Fibroblast of villous mesenchyme (primary cell): ENCODE results near the gene CHRNA4. TPM values are rescaled to one million over a fixed set of nuclear protein-coding genes. Genes with fewer than 3 reads are reported as not detected.

Experiments
- DNase-seq: peaks from one replicate; pipeline ENCODE4 v3.0.0-alpha.2; 2010; ENCODE audit warnings: low read depth
- H3K4me3 ChIP-seq: 2 replicates; pipeline ENCODE4 v1.5.1; 2011; ENCODE audit warnings: low read depth, mild to moderate bottlenecking, low read length
- CTCF ChIP-seq: IDR thresholded peaks from 2 replicates; pipeline ENCODE4 v1.5.1; 2012; ENCODE audit warnings: low read depth, mild to moderate bottlenecking, low read length; ENCODE audit not compliant: insufficient read depth
- total RNA-seq: library from RNA; depleted of rRNA; stranded (reverse); fragments of >200 nt; gene quantifications from 2 replicates; pipeline ENCODE4 v1.2.3, GENCODE V29; 2012

The CHRNA4 gene
- total RNA-seq, 1 donor: not detected

DNA sequence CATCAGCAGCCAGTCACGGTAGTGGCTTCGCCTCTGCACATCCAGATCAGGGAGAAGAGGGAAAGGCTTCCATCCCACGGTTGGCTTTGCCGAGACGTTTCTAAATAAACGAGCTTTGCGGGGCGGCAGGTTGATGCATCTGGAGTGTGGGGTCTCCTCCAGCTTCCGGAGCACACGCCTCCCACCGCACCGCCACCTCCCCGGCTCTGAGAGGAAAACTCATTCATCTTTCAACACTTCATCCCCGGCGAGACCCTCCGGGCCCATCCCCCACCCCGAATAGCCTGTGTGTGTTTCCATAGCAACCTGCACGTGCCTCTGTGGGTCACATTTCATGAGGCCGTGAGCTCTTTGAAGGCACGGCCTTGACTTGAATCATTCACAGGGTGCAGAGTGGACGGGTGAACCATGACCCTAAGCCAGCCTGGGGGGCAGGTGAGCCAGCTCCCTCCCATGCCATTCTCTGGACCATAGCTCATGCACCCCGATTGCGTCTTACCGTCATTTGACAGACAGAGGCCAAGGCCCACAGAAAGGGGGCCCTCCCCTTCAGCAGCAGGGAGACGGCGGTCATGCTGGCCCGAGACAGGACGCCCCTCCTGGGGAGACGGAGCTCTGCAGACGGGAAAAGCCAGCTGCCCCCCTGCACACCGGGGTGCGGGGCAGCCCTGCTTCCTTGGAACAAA, 16.2 kb upstream of the CHRNA4 start:
- no peak overlapping the region for H3K4me3 ChIP-seq
- no peak for DNase-seq
- TF ChIP-seq CTCF: no peak

DNA sequence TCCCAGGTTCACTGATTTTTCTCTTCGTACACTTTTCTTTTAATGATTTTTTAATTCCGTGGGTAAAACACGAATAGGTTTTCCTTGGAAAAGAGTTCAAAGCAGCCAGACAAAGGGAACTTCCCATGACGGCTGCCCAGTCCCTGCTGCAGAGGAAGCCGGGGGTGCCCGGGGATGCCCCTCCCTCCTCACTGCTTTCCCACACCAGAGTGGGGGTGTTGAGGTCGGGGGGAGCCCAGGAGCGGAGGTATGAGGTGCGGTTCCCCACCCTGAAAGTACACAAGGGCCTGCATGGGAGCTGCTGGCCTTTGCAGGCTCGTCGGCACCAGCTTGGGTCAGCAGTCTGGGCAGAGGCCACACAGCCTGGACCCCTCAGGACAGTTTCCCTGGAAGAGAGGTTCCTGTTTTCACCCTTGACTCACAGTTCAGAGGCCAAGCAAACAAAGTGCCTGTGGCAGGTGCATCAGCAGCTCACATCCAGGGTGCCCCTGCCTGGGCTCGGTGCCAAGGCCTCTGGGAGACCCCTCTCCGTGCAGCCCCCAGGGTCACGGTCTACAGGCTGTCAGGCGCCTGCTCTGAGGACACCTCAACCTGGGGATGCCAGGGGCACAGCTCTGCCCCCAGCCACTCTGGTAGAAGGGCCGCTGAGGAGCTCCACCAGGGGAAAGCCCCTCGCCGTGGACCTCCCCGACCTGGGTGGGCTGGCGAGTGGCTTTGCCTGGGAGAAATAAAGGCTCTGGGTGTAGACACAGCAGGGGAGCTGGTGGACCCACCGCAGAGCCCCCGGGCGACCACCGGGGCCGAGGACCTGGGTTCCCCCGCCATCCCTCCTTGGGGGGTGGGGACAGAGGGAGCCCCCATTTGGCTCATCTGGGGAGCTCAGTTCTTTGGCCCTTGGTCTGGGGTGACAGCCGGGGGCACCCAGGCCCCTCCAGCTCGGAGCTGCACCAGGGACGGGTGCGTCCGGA, 15.4 kb upstream of the CHRNA4 start:
- TF ChIP-seq CTCF: no peak
- no peak for DNase-seq
- no peak overlapping the region for H3K4me3 ChIP-seq

- no peak for TF ChIP-seq CTCF
- H3K4me3 ChIP-seq: no peak overlapping the region
- no peak for DNase-seq
These were observed 14.3 kb upstream of the CHRNA4 start for GRCh38 chr20:63375438-63375837.

DNA sequence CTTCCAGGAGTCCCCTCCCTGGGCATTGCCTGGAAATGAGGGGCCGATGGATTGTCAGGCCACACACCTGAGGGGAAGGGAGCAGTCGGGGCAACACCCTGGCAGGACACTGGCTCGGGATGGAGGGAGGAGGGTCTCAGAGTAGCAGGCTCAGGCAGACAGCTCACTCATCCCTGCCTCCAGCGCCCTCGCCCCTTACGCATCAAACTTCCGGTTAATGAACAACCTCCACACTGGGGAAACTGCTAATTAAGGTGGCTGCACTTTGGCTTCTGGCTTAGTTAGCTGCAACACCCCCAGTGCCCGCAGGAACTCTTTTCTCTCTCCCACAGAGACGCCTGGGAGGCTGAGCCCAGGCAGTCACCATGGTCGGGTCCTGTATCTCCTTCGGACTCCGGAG, 13.4 kb upstream of the CHRNA4 start:
- H3K4me3 ChIP-seq: no peak overlapping the region
- TF ChIP-seq CTCF: no peak
- DNase-seq: no peak

- no peak overlapping the region for H3K4me3 ChIP-seq
- TF ChIP-seq CTCF: no peak
- no peak for DNase-seq
These were observed 12.8 kb upstream of the CHRNA4 start for GRCh38 chr20:63373996-63374395.

DNA sequence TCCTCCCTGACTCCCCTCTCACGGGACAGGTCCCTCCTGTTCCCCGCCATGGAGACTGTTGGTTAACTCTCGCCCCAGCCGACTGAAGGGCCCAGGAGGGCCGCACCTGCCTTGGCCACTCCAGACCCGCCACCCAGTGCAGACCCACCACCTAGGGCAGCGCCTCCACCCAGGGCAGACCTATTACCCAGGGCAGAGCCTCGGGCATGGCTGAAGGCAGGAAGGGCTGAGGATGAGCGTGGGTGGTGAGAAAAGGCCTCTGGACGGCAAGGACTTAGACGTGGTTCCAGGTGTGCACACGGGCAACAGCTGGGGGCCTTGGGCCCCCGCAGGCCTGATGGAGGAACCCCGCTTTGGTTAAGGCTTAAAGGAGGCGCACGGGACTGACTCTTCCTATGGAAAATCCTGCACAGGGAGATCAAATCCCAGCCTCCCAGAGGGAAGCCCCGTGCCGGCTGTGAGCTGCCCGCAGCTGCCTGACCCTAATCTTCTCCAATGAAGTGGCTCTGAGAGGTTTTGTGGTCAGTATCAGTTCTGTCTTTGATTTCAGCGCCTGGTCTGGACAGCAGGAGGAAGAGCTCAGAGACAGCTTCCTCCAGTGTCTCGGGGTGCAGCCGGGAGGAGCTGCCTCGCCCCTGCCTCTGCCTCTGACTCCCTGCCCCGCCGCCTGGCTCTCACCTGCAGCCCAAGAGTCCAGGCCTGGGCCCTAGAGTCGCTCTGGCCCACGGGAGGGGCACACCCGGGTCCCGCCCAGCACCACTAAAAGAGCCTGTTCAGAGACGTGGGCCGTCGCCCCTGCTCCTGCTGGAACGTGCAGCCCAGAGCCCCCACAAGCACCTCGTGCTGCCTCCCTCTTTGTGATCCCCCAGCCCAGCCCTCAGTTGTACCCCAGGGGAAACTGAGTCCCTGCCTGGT, 12.1 kb upstream of the CHRNA4 start:
- no peak for TF ChIP-seq CTCF
- H3K4me3 ChIP-seq: no peak overlapping the region
- no peak for DNase-seq
